CD4-positive, alpha-beta T cell treated with Interleukin-17A for 1 hour (primary cell): ENCODE measurements around the gene ENOX1.

ENCODE experiments used
- DNase-seq: peaks from one replicate; pipeline ENCODE4 v3.0.0-alpha.2; 2020

ENOX1 gene

DNA sequence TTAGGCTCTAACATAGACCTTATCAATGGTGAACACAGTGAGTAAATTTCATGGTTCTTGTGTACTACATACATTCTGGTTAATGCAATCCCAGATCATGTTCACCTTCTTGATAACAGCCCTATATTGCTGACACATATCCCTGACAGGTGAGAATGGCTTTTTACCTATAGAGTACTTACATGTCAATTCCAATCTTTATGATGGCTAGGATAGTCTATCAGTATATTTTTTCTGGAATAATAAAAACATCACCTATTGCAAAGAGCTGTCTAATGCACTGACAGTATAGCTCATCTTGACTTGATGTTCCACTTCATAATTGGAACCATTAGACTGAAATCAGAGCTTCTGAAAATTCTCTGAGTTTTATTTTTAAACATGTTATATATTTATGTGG is 199.4 kb downstream of the ENOX1 start:
- DNase-seq, result no peak

DNA sequence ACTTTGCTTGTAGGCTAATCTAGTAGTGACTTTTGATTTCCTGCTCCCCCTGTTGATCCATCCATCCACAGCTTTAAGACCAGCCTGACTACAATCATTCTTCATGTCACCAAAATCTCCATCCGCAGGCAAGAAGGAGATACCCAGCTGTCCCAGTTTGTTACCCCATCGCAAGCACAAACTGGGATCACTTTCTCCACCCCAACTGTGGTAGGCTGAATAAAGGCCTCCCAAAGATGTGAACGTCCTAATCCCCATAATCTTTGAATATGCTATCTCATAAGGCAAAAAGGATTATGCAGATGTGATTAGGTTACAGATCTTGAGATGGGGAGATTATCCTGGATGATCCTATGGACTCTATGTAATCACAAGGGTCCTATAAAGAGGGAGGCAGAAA is 202.0 kb downstream of the ENOX1 start:
- DNase-seq, result no peak

DNA sequence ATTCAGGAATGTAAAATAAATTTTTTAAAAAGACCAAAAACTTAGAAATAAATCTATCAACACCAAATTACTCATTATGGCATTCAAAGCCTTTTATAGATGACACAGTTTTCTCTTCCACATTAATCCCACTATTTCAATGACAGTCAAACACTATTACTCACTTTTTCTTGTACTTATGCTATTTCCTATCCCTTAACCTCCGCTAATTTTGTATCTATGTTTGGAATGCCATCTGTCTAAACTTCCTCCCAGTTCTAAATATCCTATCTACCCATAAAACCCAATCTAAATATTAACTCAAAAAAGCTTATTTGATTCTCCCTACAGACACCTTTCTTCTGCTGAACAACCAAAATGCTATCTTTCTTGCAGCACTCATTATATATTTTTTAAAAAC is 203.5 kb downstream of the ENOX1 start:
- no peak for DNase-seq

DNA sequence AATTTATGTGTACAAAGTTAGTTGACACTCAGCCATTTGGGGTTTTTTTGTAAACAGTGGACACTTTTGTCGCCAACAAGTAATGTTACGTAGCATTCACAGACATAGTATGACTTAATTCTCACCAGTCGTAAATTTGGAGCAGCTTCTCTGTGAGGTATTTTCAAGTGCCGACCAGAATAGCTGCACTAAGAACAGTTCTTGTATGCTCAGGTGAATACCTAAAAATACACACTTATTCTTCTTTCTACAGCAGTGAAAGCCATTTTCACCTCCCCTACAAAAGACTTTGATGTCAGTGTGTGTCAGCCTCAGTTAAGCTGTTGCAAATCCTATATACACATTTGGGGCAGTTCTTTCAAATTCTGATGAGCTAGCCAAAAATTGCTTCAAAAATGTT is 206.5 kb downstream of the ENOX1 start:
- no peak for DNase-seq

DNA sequence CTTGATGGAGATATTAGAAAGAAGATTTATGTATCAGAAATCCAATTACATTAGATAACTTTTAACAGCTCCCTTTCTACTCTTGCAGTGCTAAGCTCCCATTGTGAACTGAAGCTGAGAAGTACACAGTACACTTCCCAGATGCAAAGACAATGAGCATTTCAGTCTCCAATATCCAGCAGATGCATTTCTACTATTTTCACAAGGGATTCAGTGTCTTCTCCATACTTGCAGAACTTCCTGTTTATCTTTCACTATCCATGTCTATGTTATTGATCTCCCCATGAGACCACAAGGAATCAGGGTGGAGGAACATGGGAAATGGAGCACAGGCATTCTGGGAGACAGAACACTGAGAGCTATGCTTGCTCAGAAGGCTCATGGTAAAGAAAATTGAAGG is 207.5 kb downstream of the ENOX1 start:
- no peak for DNase-seq

DNA sequence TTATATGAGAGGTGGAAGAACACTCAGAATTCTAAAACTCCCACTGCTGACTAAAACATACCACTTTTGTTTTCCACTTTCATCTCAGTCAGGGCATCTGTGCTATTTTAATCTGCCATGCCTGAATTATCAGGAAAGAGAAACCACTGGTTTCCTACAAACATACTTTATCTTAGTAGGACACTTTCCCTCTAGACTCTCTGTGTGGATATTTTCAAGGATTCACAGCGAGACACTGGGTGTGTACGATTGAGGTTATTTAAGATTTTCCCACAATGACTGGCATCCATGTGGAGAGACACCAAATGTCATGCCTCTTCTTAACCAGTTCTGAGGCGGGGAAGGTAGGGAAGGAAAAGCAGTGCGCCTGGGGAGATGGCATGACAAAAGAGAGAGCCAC is 212.2 kb downstream of the ENOX1 start:
- DNase-seq, result no peak

DNA sequence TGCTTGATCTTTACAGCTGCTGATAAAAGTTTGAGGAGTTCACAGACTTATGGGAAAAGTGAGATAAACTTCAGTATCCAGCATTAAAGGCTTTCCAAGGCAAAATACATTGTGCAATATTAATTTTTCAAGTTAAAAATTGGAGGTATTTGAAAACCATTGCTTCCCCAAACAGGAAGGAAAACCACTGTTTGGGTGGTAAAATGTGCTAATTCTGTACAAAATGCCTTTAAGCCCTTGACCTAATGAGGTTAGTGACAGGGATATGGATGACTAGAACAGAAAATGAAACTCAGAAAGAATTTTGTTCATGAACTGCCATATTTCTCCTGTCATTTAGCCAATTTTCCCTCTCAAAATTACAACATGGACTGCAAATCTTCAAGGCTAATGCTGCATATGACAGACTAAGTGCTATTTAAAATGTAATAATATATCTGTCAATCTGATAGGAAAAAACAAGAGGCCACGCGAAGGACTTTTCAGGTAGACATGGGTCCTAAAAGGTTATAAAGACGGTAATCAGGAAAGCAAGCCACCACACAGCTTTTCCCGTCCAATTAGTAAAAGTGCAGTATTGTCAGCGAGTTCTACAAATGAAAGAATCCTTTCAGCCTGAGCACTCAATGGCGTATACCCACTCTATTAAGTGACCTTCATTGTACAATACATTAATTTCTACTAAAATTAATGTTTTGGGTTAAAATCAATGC is 212.8 kb downstream of the ENOX1 start:
- DNase-seq, result no peak

DNA sequence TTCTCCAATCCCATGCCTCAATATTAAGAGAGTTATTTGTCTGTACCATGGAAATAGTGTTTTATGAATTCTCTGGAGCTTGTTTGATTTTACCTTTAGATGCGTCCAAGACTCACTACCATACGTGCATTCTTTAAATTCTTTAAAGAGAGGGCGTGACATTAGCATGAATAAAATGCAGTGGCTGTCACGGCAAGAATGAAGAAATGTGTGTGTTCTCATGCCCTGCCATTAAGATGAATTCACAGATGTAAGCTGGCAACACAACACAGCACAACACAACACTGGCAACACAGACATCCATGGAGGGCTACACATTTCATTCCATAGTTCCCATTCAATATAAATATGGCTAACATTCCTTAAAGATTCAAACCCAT is 213.4 kb downstream of the ENOX1 start:
- DNase-seq, result no peak

DNA sequence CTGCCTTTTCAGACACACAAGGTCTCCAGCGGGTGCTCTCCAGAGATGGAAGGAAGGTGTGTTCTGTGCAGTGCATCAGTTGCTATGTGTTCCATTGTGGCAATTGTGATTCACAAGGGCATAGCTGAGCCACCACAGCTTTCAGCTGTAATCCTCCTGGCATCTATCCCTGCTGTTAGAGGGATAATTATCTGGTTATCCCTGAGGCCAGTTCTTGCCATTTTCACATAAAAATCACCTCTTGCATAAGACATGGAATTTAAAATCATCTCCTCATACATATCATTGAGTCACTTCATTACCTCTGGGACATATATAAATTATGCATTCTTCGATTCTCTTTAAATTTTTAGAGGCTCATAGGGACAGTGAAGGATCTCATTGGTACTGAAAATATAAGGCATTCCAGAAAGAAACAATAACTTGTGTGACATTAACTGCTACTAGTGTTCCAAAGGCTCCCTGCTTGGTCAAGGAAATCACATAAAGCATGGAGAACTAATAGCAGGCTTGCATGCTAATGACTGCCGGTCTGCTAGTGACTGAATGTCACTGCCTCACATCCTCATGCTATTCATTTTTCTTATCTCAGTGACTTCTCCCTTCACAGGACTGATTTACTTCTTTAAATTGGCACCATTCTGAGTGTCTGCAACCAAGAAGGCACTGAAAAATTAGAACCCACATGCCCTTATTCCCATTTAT is 214.0 kb downstream of the ENOX1 start:
- no peak for DNase-seq

DNA sequence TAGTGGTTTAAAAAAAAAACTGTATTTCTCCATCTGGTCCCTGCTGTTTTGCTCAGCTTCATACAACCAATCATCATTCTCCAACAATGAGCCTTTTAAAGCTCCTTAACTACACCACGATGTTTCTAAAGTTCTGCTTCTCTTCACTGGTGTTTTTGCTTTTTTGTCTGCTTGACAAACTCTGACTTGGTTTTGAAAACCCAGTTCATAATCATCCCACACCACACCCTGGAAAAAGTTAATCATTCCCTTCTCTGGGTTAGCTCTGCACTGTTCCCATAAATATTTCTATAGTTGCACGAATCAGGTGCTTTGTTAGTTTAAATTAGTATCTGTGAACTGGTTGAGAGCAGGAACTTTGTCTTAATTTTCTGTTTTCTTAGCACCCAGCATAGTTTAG is 217.1 kb downstream of the ENOX1 start:
- no peak for DNase-seq

DNA sequence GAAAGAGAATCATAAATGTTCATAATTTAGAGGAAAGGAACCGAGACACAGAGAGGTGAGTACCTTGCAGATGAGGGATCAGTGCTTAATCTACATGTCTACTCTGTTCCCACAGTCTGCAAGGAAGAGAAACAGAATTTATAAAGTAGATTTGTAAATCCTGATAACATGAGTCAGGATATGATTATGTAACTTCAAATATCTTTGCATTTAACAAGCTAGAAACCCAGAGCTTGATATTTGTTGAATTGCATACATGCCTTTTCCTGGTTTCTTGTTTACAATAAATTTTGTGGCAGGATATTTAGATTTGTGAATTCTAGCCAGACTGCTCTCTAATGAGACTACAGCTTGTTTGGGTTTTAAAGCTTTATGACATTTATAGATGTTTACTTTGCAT is 219.2 kb downstream of the ENOX1 start:
- DNase-seq, result no peak

DNA sequence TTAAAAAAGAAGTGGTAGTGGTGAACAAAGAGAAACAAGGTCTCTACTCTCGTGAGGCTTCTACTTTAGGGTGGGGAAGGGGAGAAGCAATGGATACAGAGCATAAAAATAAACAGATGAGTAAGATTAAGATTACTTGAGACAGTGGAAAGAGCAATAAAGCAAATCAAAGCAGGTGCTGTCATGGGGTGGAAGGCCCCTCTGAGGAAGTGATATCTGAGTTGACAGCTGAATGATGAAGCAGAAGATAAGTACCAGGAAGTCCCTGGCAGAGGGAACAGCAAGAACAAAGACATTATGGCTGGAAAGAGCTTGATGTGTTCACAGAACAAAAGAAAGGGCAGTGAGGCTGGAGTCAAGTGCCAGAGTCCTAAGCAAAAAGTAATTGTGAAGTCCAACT is 221.8 kb downstream of the ENOX1 start:
- no peak for DNase-seq

DNA sequence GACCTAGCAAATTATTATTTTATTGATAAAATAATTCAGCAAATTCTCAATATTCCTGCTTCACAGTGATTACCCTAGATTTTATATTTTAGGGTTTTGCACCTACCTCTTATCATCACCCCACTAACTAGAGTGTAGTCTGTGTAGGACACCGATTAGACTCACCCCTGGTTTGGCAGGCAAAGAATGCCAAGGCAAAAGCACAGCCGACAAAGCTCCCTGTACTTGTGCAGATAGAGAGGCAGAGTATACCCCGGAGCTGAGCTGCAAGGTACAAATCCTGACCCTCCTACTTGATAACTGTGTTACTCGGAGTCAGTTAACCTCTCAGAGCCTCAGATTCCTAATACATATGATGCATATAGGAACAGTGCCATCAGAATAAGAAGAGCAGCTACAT is 225.7 kb downstream of the ENOX1 start:
- no peak for DNase-seq

DNA sequence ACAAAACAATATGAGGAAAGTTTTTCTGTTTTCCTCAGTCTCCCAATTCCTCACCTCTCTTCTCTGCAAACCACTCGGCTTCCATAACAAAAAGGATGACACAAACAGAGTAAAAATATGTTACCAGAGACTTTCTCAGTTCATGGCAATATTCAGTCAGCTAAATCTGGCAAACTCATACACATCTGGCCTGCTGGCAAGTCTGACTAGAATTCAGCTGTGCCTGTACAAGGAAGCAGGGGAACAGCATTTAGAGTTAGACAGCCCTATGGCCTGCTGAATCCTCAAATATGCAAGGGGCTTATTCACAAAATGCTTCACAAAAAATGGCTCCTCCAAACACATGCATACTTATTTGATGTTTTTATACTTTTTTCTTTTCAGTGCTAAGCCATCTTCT is 227.8 kb downstream of the ENOX1 start:
- no peak for DNase-seq

DNA sequence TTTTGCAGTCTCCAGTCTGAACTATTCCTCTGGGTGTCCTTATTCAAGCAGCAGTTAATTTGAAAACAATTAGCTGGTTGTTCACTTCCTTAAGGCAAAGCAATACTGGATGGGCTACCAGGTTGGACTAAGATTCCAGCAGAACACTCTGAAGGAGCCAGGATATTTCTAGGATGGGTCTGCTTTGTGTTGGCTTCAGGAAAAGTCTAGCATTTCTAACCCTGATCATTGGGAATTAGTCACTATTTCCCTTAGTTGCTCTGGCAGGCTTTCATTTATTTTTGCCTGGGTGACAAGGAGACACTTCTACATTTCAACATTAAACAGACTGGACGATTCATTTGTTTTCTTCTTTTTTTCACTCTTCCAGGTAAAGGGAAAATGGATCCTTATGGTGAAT is 228.4 kb downstream of the ENOX1 start:
- DNase-seq, result no peak

DNA sequence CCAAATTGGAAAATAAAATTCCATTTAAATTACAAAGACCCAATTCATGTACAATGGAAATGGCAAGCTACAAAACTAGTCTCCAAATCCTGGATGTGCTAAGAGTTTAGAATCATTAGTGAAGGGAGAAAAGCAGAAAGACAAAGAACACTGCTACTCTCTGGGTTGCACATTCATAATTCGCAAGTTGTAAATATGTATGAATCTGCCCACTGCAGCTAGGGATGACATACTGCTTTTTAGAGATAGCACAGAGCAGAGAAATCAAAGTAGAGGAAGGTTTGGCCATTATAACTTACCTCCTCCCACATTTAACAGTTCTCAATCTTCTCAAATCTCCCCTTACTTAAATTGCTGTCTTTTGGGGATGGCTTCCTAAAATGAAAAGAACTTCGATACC is 231.1 kb downstream of the ENOX1 start:
- DNase-seq, result no peak

DNA sequence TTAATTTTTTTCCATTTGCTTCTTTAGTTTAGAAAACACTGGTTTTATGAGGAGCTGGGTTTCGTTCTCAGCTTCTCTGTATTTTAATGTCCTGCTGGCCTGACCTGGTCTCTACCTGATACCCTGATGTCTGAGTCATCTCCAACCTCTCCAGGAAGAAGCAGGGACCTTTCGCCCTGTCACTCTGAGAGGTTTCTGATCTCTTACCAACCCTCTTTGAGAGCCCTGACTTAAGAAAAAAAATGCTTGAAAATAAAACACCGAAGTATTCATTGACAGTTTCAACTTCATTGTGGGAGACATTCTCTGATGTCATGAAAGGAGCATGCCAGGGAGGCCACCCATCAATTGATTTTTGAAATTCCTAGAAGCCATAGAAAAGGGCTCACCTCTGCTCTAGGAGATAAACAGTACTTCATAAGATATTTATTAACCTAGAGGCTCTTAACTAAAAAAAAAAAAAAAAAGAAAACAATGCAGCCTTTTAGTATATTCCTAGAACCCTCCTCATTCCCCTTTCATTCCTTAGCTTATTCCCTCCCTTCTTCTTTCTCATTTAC is 234.8 kb downstream of the ENOX1 start:
- no peak for DNase-seq

DNA sequence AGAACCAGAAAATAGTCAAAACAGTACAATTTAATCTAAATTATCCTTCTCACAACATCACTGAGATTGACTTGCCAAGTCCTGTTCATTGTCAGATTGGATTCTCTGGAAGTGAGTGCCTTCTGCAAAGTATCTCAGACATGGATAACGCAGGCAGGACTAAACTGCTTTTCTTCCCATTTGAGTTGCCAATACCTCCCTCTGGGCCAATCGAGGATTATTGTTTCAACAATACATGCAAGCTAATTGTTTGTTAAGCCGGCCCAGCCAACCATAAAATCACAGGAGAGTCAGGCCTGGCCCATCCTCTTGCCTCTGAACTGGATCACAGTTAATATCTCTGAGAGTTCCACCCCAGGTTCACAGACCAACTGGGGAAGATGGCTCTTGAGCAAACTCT is 240.0 kb downstream of the ENOX1 start:
- DNase-seq, result no peak

DNA sequence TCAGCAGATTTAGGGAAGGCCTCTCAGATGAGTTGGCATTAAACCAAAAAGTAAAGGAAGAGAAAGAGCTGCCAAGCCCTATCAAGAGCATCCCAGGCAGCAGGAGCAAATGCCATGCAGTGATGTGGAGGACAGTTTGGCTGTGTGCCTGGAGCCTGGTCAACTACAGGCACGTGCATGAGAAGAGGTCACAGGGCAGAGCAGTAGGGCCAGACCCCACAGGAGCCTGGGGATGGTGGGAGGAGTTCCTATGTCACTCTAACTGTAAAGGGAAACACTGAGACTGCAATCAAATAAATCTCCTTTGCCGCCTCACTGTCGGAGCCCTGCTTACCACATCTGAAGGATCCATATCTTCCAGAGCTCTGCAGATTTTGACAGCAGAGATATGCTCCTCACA is 240.5 kb downstream of the ENOX1 start:
- no peak for DNase-seq

DNA sequence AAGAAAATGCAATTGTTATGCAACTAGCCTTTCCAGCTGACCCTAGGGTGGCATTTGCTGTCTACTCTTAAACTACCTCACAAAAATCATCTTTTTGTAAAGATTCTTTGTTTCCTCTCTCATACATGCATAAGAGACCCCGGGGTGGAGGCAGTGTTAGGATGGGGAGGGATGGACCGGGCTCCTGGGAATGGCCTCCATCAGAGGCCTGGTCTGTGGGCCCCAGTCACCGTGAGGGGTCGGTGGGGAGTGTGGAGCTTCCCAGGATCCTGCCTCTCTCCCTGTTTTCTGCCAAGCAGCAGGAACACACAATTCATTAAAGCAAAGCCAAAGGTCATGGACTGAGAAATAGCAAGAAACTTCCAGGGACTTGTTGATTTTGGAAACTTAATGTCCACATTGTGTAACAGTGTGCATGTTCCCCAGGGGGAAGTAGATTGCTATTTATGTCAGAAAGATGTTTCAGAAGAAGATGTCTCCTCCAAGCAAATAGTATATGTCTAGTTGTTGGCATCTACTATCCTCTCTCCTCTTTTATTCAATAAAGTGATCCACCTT is 241.4 kb downstream of the ENOX1 start:
- no peak for DNase-seq

DNA sequence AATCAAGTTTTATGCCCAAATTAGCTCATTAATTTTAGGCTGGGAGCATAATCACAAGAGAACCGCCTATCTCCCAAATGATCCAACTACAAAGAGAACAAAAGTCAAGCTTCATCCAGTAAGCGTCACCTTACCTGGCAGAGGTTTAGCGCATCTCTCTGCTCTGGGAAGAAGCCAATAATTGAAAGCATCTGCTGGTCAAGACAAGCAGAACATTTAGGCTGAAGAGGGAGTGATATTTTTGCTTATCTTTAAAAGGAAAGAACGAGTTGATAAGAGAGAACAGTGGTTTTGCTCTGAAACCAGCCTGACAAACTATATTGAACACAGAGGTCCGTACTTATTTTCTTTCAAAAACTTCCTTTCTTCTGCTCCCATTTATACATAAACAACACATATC is 242.1 kb downstream of the ENOX1 start:
- no peak for DNase-seq

DNA sequence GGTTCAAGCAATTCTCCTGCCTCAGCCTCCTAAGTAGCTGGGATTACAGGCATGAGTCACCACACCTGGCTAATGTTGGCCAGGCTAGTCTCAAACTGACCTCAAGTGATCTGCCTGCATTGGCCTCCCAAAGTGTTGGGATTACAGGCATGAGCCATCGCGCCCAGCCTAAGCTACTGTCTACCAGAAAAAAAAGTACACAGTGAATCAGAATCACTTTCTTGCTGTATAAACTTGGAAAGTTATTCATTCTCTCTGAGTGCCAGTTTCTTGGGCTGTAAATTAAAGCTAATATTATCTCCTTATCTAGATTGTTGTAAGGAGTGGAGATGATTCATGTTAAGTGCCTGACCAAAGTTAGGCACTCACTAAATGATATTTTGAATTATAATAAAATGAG is 242.8 kb downstream of the ENOX1 start:
- DNase-seq, result no peak

DNA sequence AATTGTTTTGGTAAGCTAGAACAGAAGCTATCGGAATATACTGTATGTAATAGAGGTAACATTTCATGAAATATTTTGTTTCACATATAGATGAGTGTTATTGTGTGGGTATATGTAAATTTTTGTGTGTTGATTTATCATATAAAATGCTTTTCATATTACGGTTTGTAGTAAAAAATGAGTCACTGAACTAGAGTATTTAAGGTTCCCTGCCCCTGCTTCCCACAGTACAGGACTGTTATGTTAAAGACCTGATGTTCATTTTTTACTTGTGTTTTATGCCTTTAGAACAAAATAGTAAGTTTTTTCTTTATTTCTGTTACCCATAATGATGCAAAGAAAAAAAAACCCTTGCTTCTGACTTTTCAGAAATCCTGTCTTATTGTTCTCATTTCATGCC is 243.4 kb downstream of the ENOX1 start:
- DNase-seq, result no peak

DNA sequence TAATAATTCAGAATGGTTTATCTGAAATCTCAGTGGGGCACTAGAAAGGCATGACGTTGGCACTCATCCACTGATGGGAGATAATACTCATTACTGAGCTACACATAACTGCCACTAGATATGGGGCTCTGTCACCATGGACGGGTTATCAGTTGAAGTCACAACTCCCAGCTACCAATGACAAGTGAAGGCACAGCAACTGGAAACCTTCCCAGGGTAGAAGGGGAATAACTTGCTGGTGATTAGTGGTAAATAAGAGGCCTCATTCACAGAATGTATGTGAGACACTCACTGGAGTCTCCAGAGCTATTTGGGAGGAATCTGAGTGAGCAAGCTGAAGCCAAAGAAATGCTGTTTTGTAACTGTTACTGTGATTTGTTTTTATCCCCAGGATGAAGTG is 249.6 kb downstream of the ENOX1 start:
- no peak for DNase-seq

DNA sequence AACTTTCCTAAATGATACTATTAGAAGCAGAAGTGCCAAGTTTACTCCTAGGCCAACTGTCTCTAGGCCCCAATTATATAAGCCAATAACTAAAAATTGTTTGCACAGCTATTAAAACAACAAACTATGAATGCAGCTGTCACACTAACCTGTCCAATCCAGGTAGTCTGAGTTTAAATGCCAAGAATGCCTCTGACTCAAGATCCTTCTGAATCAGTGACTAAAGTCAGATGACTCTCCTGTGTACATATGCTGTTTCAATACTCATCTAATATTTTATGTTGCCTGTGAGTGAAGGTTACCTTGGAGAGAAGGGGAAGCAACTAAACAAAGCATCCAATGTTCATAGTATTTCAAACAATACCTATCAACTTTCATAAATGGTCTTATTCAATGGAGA is 257.0 kb downstream of the ENOX1 start:
- no peak for DNase-seq
